ENCODE results near the gene CDHR5.
"Not testable (repeated sequence)": the region's sequence is repeated elsewhere in the genome, so short reads cannot be mapped to it uniquely, and the experiment has no call there.

CDHR5 gene

GRCh38 chr11:650482-650881, 25.7 kb upstream of the CDHR5 start:
- Histone ChIP-seq H3K4me1 (no peaks in the 10 kb centered on the region), H3K36me3 (peaks cover 11 to 34% (median 15%) of the 10 kb centered on the region in 3 donors), H3K27ac (no peak overlapping the region), H3K27me3 (no peaks in the 10 kb centered on the region), H3K4me3 (no peak overlapping the region), H3K9me3 (no peaks in the 10 kb centered on the region)
- TF ChIP-seq CTCF (IDR thresholded peaks at IDR 0.05): no peak
- no peak for DNase-seq
- intact Hi-C loops (cut with DNase I; ENCODE audit: low total_unique reads): no loop called here

GRCh38 chr11:647672-648158, 23.0 kb upstream of the CDHR5 start:
- peaks cover 15 to 34% (median 23%) of the 10 kb centered on the region in 3 donors for H3K36me3 ChIP-seq
- not testable (repeated sequence) for H3K27ac ChIP-seq, DNase-seq

GRCh38 chr11:646214-646613, 21.5 kb upstream of the CDHR5 start:
- Histone ChIP-seq H3K4me3 (no peak overlapping the region), H3K9me3 (no peaks in the 10 kb centered on the region), H3K27me3 (no peaks in the 10 kb centered on the region), H3K4me1 (no peaks in the 10 kb centered on the region), H3K27ac (no peak overlapping the region), H3K36me3 (peaks cover 12 to 48% (median 25%) of the 10 kb centered on the region in 3 donors)
- intact Hi-C loops (cut with DNase I; ENCODE audit: low total_unique reads): no loop called here
- DNase-seq: no peak
- no peak for TF ChIP-seq CTCF (IDR thresholded peaks at IDR 0.05)

More at GRCh38 chr11:647672-648158, 23.0 kb upstream of the CDHR5 start:
- H3K4me3 ChIP-seq; H3K27me3 ChIP-seq; H3K9me3 ChIP-seq; H3K4me1 ChIP-seq; intact Hi-C loops (cut with DNase I; ENCODE audit: low total_unique reads): not testable (repeated sequence)

GRCh38 chr11:645536-645935, 20.8 kb upstream of the CDHR5 start:
- Histone ChIP-seq H3K36me3 (peaks cover 7 to 49% (median 20%) of the 10 kb centered on the region in 3 donors), H3K27me3 (no peaks in the 10 kb centered on the region), H3K27ac (no peak overlapping the region), H3K4me3 (no peak overlapping the region), H3K4me1 (no peaks in the 10 kb centered on the region), H3K9me3 (no peaks in the 10 kb centered on the region)
- DNase-seq: no peak
- intact Hi-C loops (cut with DNase I; ENCODE audit: low total_unique reads): no loop called here
- no peak for TF ChIP-seq CTCF (IDR thresholded peaks at IDR 0.05)

GRCh38 chr11:643849-644738, 19.3 kb upstream of the CDHR5 start:
- DNase-seq: no peak
- Histone ChIP-seq H3K4me3 (no peak overlapping the region), H3K9me3 (no peaks in the 10 kb centered on the region), H3K27me3 (peaks cover 0 to 2% of the 10 kb centered on the region in 2 donors), H3K36me3 (peaks cover 7 to 50% (median 18%) of the 10 kb centered on the region in 3 donors), H3K4me1 (peaks cover 0 to 7% (median 0%) of the 10 kb centered on the region in 4 donors), H3K27ac (no peak overlapping the region)
- intact Hi-C loops (cut with DNase I; ENCODE audit: low total_unique reads): no loop called here
- no peak for TF ChIP-seq CTCF (IDR thresholded peaks at IDR 0.05)

GRCh38 chr11:643366-643765, 18.6 kb upstream of the CDHR5 start:
- peaks cover 7 to 50% (median 18%) of the 10 kb centered on the region in 3 donors for H3K36me3 ChIP-seq
- intact Hi-C loops (cut with DNase I; ENCODE audit: low total_unique reads): no loop called here
- no peak for TF ChIP-seq CTCF (IDR thresholded peaks at IDR 0.05)
- H3K4me3 ChIP-seq: no peak overlapping the region
- peaks cover 0 to 9% (median 0%) of the 10 kb centered on the region in 4 donors for H3K4me1 ChIP-seq
- no peak for DNase-seq
- no peak overlapping the region for H3K27ac ChIP-seq
- H3K27me3 ChIP-seq: peaks cover 0 to 8% of the 10 kb centered on the region in 2 donors
- no peaks in the 10 kb centered on the region for H3K9me3 ChIP-seq

Measured in tibial artery (tissue), 4 donors.